ENCODE data around the gene GPR157. TPM values are rescaled to one million over a fixed set of nuclear protein-coding genes. Genes with fewer than 3 reads are reported as not detected.
"Not testable (repeated sequence)": the region's sequence is repeated elsewhere in the genome, so short reads cannot be mapped to it uniquely, and the experiment has no call there.

GPR157 gene
- total RNA-seq, 2 donors from 2014 or later = 5.4 to 7.0 TPM

- ATAC-seq (ENCODE audit: insufficient number of reproducible peaks, low FRiP score, low read depth) = no peak
- Histone ChIP-seq H3K36me3 (no peaks in the 10 kb centered on the region), H3K9me3 (no peaks in the 10 kb centered on the region), H3K4me3 (peak overlapping the region; percentile 86), H3K27me3 (replicated peaks; ENCODE audit: insufficient read depth) (no peaks in the 10 kb centered on the region), H3K27ac (peak overlapping the region in 1 of 2 donors; percentile 65), H3K4me1 (ENCODE audit: control insufficient read depth in 1 of 2, low read depth in 2 of 2) (peaks cover 10 to 31% of the 10 kb centered on the region in 2 donors)
- no peak for DNase-seq (ENCODE audit: low spot score)
- no peak for TF ChIP-seq CTCF (IDR thresholded peaks at IDR 0.05)
Observed at GRCh38 chr1:9127395-9128165, 1.3 kb downstream of the GPR157 start.

- DNase-seq (ENCODE audit: low spot score) (no peak), ATAC-seq (ENCODE audit: insufficient number of reproducible peaks, low FRiP score, low read depth) (no peak)
- no peak for TF ChIP-seq CTCF (IDR thresholded peaks at IDR 0.05)
- no peak overlapping the region for H3K27ac ChIP-seq
- H3K9me3 ChIP-seq = no peaks in the 10 kb centered on the region
- no peaks in the 10 kb centered on the region for H3K27me3 ChIP-seq (replicated peaks; ENCODE audit: insufficient read depth)
- H3K36me3 ChIP-seq = no peaks in the 10 kb centered on the region
- peaks cover 10 to 31% of the 10 kb centered on the region in 2 donors for H3K4me1 ChIP-seq (ENCODE audit: control insufficient read depth in 1 of 2, low read depth in 2 of 2)
- no peak overlapping the region for H3K4me3 ChIP-seq
Observed at GRCh38 chr1:9126511-9126910, 2.4 kb downstream of the GPR157 start.

- DNase-seq (ENCODE audit: low spot score); H3K27ac ChIP-seq: not testable (repeated sequence)
Observed at GRCh38 chr1:9125847-9126246, 3.1 kb downstream of the GPR157 start.

GRCh38 chr1:9125325-9125724, 3.6 kb downstream of the GPR157 start:
- Histone ChIP-seq H3K27ac (no peak overlapping the region), H3K4me1 (ENCODE audit: control insufficient read depth in 1 of 2, low read depth in 2 of 2) (peaks cover 10 to 31% of the 10 kb centered on the region in 2 donors), H3K4me3 (no peak overlapping the region), H3K27me3 (replicated peaks; ENCODE audit: insufficient read depth) (no peaks in the 10 kb centered on the region), H3K9me3 (no peaks in the 10 kb centered on the region), H3K36me3 (no peaks in the 10 kb centered on the region)
- no peak for ATAC-seq (ENCODE audit: insufficient number of reproducible peaks, low FRiP score, low read depth)
- no peak for TF ChIP-seq CTCF (IDR thresholded peaks at IDR 0.05)
- no peak for DNase-seq (ENCODE audit: low spot score)

More at GRCh38 chr1:9125847-9126246, 3.1 kb downstream of the GPR157 start:
- not testable (repeated sequence) for H3K9me3 ChIP-seq; H3K4me3 ChIP-seq; ATAC-seq (ENCODE audit: insufficient number of reproducible peaks, low FRiP score, low read depth); H3K27me3 ChIP-seq (replicated peaks; ENCODE audit: insufficient read depth); H3K36me3 ChIP-seq
- H3K4me1 ChIP-seq (ENCODE audit: control insufficient read depth in 1 of 2, low read depth in 2 of 2) = peaks cover 10 to 31% of the 10 kb centered on the region in 2 donors

- not testable (repeated sequence) for DNase-seq (ENCODE audit: low spot score); H3K27ac ChIP-seq; H3K9me3 ChIP-seq; H3K36me3 ChIP-seq; H3K27me3 ChIP-seq (replicated peaks; ENCODE audit: insufficient read depth); H3K4me3 ChIP-seq; ATAC-seq (ENCODE audit: insufficient number of reproducible peaks, low FRiP score, low read depth)
- peaks cover 8 to 24% of the 10 kb centered on the region in 2 donors for H3K4me1 ChIP-seq (ENCODE audit: control insufficient read depth in 1 of 2, low read depth in 2 of 2)
Observed at GRCh38 chr1:9124389-9124788, 4.5 kb downstream of the GPR157 start.

GRCh38 chr1:9123665-9124064, 5.2 kb downstream of the GPR157 start:
- H3K4me3 ChIP-seq; H3K27ac ChIP-seq; ATAC-seq (ENCODE audit: insufficient number of reproducible peaks, low FRiP score, low read depth); DNase-seq (ENCODE audit: low spot score); H3K9me3 ChIP-seq; H3K27me3 ChIP-seq (replicated peaks; ENCODE audit: insufficient read depth); H3K36me3 ChIP-seq: not testable (repeated sequence)
- peaks cover 8 to 24% of the 10 kb centered on the region in 2 donors for H3K4me1 ChIP-seq (ENCODE audit: control insufficient read depth in 1 of 2, low read depth in 2 of 2)

All from thoracic aorta (tissue), 2 donors.